ENCODE results near the gene THRB.

DNA sequence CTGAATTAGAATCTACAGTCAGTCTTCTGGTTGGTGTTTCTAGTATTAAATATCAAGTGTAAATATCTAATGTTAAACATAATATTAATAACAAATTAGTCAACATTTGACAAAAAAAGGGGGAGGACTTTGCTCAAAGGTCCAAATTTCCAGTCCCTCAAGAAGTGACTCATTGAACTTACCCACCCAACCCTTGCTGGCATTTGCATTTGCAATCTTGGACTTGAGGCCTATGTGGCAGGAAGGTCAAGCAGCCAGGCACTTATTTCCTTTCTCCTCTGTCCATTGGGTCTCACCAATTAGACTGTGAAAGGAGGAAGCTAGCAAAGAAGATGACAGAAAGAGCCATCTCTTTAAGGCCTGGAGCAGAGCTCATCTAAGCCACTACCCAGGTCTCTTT lies 174.0 kb downstream of the THRB start:
- TF ChIP-seq, protein P1, sequence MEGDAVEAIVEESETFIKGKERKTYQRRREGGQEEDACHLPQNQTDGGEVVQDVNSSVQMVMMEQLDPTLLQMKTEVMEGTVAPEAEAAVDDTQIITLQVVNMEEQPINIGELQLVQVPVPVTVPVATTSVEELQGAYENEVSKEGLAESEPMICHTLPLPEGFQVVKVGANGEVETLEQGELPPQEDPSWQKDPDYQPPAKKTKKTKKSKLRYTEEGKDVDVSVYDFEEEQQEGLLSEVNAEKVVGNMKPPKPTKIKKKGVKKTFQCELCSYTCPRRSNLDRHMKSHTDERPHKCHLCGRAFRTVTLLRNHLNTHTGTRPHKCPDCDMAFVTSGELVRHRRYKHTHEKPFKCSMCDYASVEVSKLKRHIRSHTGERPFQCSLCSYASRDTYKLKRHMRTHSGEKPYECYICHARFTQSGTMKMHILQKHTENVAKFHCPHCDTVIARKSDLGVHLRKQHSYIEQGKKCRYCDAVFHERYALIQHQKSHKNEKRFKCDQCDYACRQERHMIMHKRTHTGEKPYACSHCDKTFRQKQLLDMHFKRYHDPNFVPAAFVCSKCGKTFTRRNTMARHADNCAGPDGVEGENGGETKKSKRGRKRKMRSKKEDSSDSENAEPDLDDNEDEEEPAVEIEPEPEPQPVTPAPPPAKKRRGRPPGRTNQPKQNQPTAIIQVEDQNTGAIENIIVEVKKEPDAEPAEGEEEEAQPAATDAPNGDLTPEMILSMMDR (IDR thresholded peaks at IDR 0.05 in 8 of 11, conservative IDR thresholded peaks at IDR 0.05 in 3 of 11), result no peak
- TF ChIP-seq POLR2A (IDR thresholded peaks at IDR 0.05) (no peak), POLR2AphosphoS5 (IDR thresholded peaks at IDR 0.05) (no peak)
